ENCODE measurements around the gene HPGD. TPM values are rescaled to one million over a fixed set of nuclear protein-coding genes. Genes with fewer than 3 reads are reported as not detected.

Gene HPGD
- 100 to 1,000 TPM in 1 of 2 donors, 10 to 100 TPM in 1; 62.3 to 159 TPM for total RNA-seq

GRCh38 chr4:174522183-174523024 is at the start of gene HPGD:
Gene HPGD, minus strand, starts transcription at chr4:174522488. Its CDS starts 37 bp downstream, at chr4:174522451.
- Histone ChIP-seq H3K27ac (peak within 1 kb of the TSS; percentile 88), H3K4me1 (no peaks in the 10 kb centered on the region), H3K9me3 (no peaks in the 10 kb centered on the region), H3K36me3 (no peaks in the 10 kb centered on the region), H3K9ac (ENCODE audit: low read depth in 2 of 2, low read length in 2 of 2) (peak within 1 kb of the TSS; percentile 62 to 64), H3K27me3 (no peaks in the 10 kb centered on the region), H3K4me3 (peak within 1 kb of the TSS; percentile 73)
- DNase-seq, result peak; percentile 78
- TF ChIP-seq CTCF (IDR thresholded peaks at IDR 0.05), result no peak
- intact Hi-C loops (cut with DNase I), result loop anchor here (10.0 kb wide), 1 partner anchor 158 kb away; no protein-coding TSS in a partner anchor

GRCh38 chr4:174564529-174564928 is 42.2 kb upstream of the HPGD start:
- no peak for DNase-seq
- H3K9ac ChIP-seq (ENCODE audit: low read depth in 2 of 2, low read length in 2 of 2), result no peak overlapping the region
- H3K27me3 ChIP-seq, result no peaks in the 10 kb centered on the region
- no peak overlapping the region for H3K27ac ChIP-seq
- H3K36me3 ChIP-seq, result no peaks in the 10 kb centered on the region
- no peaks in the 10 kb centered on the region for H3K4me1 ChIP-seq
- no peak overlapping the region for H3K4me3 ChIP-seq
- intact Hi-C loops (cut with DNase I), result no loop called here
- TF ChIP-seq CTCF (IDR thresholded peaks at IDR 0.05), result no peak
- H3K9me3 ChIP-seq, result no peaks in the 10 kb centered on the region

GRCh38 chr4:174563399-174563798 is 41.1 kb upstream of the HPGD start:
- no peak for DNase-seq
- Histone ChIP-seq H3K9me3 (no peaks in the 10 kb centered on the region), H3K36me3 (no peaks in the 10 kb centered on the region), H3K27ac (no peak overlapping the region), H3K9ac (ENCODE audit: low read depth in 2 of 2, low read length in 2 of 2) (no peak overlapping the region), H3K4me3 (no peak overlapping the region), H3K4me1 (no peaks in the 10 kb centered on the region), H3K27me3 (no peaks in the 10 kb centered on the region)
- intact Hi-C loops (cut with DNase I), result no loop called here
- no peak for TF ChIP-seq CTCF (IDR thresholded peaks at IDR 0.05)

GRCh38 chr4:174561560-174561959 is 39.3 kb upstream of the HPGD start:
- H3K4me1 ChIP-seq, result no peaks in the 10 kb centered on the region
- no peaks in the 10 kb centered on the region for H3K27me3 ChIP-seq
- H3K9me3 ChIP-seq, result no peaks in the 10 kb centered on the region
- intact Hi-C loops (cut with DNase I), result no loop called here
- no peak overlapping the region for H3K4me3 ChIP-seq
- H3K27ac ChIP-seq, result no peak overlapping the region
- H3K9ac ChIP-seq (ENCODE audit: low read depth in 2 of 2, low read length in 2 of 2), result no peak overlapping the region
- no peak for DNase-seq
- no peak for TF ChIP-seq CTCF (IDR thresholded peaks at IDR 0.05)
- no peaks in the 10 kb centered on the region for H3K36me3 ChIP-seq

GRCh38 chr4:174559894-174560293 is 37.6 kb upstream of the HPGD start:
- H3K27ac ChIP-seq, result no peak overlapping the region
- no peaks in the 10 kb centered on the region for H3K4me1 ChIP-seq
- no peaks in the 10 kb centered on the region for H3K9me3 ChIP-seq
- intact Hi-C loops (cut with DNase I), result no loop called here
- H3K36me3 ChIP-seq, result no peaks in the 10 kb centered on the region
- no peaks in the 10 kb centered on the region for H3K27me3 ChIP-seq
- no peak overlapping the region for H3K9ac ChIP-seq (ENCODE audit: low read depth in 2 of 2, low read length in 2 of 2)
- DNase-seq, result no peak
- no peak overlapping the region for H3K4me3 ChIP-seq
- TF ChIP-seq CTCF (IDR thresholded peaks at IDR 0.05), result no peak
